GM18517 (cell line): ENCODE data around the gene LANCL2.

ENCODE experiments used
- ATAC-seq: cut with Tn5 transposase; IDR thresholded peaks from one replicate; pipeline ENCODE4 v1.9.1; 2021; ENCODE audit warnings: mild to moderate bottlenecking, moderate library complexity; ENCODE audit not compliant: unreplicated experiment

Gene LANCL2

DNA sequence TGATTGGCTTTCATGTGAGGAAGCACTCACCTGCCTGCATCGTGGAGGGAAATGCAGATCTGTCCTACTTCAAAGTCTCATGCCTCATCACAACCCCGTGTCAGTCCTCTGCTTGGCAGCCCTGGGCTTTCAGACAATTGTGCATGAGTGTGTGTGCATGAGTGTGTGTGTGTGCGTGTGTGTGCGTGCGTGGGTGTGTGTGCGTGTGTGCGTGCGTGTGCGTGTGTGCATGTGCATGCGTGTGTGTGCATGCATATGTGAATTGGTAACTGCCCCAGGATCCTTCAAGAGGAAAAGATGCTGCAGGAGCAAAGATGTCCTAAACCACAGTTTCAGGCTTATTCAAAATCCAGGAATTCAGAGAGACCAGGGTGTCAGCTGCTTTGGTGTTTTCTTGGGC lies 71.3 kb downstream of the LANCL2 start:
- no peak for ATAC-seq

DNA sequence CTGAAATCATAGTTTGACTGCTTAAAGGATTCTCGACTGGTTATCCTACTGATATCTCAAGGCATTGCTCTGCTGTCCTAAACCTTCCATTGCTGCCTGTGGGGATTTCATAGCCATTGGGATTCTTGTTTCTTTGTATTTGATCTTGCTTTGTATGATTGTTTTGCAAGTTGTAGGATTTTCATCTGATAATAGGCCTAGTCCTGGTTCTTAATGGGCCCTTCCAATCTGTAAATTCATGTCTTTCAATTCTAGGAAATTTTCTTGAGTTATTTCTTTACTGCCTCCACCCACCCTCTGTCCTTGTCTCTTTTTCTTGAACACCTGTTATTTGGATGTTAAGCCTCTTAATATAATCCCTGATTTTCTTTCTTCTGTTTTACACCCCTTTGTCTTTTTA lies 72.2 kb downstream of the LANCL2 start:
- ATAC-seq: no peak

DNA sequence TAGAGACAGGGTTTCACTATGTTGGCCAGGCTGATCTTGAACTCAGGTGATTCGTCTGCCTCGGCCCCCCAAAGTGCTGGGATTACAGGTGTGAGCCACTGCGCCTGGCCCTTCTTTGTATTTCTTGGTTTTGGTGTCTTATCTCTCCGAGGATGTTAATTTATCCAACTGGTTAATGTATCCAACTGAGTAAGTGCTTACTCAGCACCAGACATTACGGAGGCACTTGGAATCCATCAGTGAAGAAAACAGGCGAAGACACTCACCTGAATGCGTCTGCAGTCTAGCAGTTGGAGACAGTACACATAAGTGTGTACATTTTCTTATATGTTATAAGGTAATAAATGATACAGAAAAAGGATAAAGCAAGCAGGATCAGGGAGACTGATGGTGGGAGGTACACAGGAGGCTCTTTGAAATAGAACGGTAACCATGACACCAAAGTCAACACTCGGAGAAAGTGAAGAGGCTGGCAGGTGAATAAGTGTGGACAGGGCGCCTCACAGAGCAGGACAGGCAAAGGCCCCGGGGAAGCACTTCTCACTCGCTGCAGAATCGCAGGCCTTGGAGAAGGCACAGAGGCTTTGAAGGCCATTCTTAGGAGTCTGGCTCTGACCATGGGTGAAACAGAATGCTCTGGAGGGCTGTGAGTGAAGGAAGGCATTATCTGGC lies 73.1 kb downstream of the LANCL2 start:
- no peak for ATAC-seq

DNA sequence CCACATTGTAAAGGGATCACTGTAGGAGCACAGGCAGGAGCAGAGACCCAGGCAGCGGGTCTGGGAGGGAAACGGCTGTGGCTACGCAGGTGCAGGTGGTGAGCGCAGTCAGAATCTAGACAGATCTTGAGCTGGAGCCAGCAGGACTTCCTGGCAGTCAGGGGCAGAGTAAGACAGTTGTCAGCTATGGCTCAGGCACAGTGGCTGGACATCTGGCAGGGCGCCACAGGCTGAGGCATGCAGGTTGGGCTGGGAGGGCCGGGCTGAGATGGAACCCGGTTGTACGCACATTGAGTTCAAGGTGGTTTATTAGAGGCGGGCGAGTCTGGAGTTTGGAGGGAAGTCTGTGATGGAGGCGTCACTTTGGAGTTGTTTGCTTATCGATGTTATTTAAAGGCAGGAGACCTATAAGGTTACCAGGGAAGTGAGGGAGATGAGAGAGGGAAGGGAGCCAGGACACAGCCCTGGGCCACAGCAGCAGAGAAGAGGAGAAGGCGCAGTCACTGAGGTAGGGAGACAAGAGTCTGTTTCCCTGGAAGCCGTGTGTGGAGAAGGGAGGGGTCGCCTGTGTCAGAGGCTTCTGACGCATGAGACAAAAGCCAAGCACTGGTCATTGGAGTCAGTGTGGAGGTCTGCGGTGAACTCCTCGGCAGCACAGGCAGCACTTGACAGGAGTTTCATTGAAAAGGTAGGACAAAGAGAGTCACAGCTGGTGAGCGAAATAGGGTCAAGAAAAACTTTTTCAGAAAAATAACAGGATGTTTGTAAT lies 73.8 kb downstream of the LANCL2 start:
- ATAC-seq: no peak

DNA sequence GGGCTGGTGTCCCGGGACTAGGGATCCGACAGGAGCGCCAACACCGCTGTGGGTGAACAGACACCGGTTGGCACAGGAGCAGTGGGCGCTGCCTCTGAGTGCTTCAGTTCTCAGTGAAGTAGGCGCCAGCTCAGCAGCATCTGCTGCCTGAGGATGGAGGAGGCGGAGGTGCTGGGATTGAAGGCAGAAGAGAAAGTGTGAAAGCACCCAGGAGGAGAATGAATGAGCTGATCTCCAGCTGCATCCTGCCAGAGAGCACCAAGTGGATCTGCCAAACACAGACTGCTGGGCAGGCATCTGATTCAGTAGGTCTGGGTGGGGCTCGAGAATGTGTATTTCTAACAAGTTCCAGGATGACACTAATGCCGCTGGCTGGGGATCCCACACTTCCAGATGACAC lies 74.5 kb downstream of the LANCL2 start:
- ATAC-seq: no peak

DNA sequence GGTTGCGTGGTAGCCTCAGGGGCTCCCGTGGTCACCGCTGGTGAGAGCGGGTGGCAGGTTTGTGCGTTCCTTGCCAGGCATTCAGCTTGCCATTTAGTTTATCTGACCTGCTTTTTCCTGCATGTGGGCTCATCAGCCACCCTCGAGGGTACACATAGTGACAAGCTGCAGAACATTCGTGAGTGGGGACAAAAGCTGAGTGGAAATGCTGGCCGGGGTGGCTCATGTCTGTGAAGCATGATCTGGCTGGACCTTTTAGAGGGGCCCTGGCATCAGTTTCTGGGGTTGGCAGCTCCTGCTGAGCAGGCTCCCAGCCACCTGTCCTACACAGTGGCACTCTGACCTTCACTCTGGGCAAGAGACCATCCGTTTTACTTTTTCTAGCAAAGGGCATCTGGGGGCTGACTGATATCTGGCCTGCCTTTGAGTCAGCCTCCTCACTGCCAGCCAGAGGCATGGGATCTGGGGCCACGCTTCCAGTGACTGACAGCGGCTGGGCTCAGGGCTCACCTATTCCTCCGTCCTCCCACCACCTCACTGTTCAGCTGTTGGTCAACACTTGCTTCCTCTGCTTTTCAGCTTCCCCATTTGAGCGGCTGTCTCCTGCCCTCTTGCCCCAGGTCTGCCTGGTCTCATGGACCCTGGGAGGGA lies 75.0 kb downstream of the LANCL2 start:
- no peak for ATAC-seq

DNA sequence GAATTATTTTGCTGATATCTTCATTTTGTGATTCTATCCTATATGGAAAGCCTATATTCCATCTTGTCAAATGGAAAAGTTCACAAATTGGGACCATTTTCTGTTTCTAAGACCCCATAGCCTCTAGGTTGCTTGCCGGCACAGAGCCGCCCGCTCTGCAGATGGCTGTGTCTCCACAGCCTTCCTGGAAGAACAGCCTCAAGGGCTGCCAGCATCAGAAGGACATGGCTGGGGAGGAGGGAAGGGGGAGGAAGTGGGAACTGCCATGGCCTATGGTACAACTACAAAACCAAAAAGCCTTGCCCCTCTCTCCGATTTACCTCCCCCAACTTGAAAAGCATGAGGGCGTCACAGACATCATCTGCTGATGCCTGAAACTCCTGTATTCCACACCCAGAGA lies 75.9 kb downstream of the LANCL2 start:
- no peak for ATAC-seq

DNA sequence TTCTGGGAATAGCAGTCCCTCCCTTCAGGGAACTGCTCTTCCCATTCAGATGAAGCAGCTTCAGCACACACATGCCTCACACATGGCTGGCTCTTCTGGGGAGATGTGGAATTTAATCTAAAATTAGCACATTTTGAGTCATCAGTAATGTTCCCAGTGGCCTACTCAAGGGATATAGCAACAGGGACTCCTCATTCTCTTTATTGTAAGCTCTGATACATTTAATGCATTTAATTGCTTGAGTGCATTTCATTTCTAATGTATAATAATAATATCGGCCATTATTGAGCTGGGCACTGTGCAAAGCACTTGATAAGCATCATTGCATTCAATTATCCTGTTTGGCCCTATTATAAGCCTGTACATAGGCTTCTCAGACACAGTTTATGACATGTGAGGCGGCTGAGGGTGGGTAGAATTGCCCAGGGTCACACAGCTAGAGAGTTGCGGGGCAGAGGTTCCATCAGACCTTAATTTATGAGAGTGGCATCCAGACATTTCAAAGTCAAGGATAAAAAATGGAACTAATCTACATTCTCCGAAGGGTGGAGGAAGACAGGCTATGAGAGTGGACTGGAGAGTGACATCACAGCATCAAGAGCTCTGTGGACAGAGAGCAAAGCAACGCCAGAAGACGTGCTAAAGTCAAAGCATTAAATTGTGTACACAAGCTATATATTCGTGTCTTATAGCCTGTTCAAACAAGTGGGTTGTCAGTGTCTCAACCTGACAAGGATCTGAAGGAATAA lies 76.8 kb downstream of the LANCL2 start:
- ATAC-seq: no peak

DNA sequence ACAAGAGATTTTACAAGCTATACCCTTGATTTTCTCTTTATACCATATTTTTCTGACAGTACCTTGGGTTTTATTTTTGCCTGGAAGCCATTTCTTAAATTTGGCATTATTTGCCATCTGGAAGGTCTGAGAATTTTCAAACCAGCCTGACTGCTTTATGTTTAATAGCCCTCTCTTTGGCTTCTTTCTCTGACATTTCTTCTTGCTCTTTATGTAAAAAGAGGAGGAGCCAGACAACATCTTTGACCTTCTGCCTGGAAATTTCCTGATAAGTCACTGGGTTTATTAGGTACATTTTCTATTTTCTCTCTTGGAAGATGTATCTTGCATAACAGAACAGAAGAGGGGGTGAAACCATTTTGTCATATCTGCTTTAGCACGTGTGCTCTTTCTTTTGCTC lies 79.6 kb downstream of the LANCL2 start:
- ATAC-seq: no peak

DNA sequence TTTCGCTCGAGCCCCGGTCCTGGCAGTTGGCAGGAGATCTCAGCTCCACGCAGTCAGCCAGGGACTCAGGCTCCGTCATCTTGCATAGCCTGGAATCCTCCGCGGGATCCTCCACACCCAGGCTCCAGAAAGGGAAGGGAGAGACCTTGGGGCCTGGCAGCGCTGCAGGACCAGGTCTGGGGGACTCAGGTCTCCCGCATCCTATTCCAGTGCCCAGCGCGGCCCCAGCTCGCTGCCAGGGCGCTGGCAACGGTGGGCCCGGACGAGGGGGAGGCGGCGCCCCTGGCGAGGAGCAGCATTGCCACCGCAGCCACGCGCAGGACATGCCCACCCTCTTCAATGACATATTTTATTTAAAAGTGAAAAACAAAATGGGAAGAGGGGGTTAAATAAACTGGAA lies 83.4 kb downstream of the LANCL2 start:
- no peak for ATAC-seq

DNA sequence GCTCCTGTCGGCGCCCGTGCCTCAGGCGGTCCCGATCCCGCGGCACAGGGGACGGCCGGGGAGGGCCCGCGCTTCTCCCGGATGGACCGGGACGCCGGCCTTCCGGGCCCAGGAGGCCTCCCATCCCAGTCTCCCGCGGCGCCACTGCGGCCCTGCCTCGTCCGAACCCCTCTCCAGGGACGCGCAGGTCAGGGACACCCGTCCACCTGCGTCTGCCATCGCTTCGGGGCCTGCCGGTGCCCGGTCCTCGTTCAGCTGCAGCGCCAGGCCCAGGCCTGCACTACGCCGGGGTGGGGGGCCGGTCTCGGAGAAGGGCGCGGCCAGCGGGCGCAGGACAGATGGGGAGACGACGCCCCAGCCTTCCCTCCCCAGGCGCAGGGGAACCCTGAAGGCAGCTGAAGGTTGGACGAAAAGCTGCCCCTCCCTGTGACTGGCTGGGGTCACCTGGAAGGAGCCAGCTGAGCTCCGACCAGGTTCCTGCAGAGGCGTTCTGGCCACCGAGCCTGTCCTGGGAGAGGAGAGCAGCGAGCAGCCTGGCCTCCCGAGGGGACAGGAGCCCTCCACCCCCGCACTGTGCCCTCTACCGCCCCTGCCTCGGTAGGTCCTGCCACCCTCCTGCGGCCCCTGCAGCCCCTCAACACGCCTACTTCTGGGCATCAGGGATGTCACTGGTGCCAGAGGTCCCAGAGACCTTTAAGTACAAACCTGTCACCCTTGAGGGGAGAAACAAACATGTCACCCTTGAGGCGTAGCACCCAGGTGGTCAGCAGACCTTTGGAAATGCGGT lies 84.3 kb downstream of the LANCL2 start:
- ATAC-seq: no peak

DNA sequence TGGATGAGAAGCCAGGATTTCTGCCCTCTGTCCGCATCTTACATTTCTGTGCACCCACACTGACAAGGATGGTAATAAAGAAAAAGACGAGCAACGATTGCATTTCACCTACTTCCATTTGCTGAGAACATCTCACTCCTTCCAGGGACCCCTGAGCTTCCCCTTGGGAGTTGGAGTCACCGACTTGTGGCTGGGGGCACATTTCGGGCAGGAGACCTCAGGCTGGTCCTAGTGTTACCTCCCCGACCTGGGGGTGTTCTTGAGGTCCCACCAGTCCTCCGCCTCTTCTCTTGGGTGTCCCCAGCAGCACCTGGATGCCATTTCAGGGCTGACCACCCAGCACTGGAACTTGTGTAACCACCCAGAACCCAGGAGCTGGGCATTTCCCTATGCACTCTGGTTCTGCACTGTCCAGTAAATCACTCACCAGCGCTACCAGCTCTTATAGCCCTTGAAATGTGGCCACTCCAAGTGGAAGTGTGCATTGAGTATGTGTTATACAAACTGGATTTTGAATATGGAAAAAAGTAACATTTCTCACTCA lies 84.9 kb downstream of the LANCL2 start:
- no peak for ATAC-seq

DNA sequence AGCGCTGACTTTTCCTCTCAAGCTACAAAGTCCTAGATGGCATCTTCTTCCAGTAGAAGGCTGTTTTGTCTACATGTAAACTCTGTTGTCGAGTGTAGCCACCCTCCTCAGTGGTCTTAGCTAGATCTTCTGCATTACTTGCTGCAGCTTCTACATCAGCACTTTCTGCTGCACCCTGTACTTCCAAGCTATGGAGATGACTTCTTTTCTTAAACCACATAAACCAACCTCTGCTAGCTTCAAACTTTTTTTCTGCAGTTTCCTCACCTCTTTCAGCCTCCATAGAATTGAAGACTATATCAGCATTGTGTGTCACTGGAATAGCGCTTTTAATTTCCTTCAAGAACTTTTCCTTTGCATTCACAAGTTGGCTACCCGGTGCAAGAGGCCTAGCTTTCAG lies 87.8 kb downstream of the LANCL2 start:
- no peak for ATAC-seq

DNA sequence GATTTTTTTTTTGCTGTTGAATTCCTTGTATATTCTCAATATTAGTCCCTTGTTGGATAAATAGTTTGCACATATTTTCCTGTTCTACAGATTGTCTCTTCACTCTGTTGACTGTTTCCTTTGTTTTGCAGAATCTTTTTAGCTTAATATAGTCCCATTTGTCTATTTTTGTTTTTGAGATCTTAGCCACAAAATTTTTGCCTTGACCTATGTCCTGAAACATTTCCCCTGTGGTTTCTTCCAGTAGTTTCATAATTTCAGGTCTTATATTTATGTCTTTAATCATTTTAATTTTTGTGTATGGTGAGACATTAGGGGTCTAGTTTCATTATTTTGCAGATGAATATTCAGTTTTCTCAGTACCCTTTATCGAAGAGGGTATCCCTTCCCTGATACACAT lies 92.7 kb downstream of the LANCL2 start:
- ATAC-seq: no peak

DNA sequence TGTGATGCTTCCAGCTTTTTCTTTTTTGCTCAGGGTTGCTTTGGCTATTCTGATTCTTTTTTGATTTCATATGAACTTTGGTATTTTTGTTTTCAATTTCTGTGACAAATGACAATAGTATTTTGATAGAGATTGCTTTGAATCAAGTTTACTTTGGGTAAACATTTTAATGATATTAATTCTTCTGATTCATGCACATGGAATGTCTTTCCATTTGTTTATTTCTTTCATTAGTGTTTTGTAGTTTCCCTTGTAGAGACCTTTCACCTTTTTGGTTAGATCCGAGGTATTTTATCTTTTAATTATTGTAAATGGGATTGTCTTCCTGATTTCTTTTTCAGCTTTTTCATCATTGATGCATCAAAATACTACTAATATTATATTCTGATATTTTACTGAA lies 93.2 kb downstream of the LANCL2 start:
- ATAC-seq: no peak

DNA sequence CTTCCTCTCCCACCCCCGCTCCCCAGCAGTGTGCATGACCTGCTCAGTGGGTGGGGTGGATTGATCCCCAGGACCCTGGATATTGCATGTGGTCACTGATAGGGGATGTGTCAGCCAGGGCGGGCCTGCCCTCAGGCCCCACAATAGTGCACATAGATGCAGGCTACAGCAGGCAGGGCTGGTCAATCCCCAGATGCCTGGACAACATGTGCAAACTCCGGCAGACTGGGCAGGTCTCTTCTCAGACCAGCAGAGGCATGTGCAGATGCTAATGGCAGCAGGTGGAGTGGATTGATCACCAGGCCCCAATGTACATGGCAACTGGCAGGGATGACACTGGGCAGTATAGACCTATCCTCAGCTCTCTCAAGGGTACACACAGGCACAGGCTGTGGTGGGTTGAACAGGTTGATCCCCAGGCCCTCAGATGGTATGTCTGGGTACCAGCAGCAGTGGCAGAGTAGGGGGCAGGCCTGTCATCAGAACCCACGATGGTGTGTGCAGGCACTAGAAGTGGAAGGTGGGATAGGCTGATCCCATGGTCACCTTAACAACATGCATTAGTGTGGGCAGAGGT lies 98.6 kb downstream of the LANCL2 start:
- ATAC-seq: no peak

DNA sequence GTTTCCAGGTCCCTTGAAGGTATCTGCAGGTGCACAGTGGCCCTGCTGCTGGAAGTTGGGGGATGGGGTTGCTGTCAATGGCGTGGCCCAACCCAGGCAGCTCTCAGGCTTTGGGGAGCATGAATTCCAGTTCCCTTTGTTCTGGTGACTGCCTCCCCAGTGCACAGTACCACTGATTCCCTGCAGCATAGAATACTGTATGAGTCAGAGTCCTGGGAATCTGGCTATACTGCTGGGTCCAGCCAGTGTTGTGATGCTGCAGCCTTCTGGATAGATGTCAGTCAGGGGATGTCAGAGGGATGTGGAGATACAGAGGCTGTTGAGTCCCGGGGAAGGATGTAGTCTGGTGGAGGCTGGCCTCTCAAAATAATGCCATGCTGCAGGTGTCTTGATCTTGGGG lies 99.3 kb downstream of the LANCL2 start:
- ATAC-seq: no peak

DNA sequence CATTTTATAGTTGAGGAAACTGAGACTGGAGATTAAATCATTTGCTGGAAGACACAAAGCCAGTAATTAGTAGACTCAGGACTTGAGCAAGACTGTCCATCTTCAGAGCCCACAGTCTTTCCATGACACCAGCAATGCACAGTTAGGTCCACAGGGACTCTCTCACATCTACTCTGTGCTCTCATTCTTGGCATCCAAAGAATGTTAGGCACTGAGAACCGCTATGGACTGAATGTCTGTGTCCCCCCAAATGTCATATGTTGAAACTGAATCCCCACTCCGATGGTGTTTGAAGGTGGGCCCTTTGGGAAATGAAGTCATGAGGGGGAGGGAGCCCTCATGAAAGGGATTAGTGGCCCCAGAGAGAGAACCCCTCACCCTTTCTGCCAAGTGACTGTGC lies 100.6 kb downstream of the LANCL2 start:
- ATAC-seq: no peak

DNA sequence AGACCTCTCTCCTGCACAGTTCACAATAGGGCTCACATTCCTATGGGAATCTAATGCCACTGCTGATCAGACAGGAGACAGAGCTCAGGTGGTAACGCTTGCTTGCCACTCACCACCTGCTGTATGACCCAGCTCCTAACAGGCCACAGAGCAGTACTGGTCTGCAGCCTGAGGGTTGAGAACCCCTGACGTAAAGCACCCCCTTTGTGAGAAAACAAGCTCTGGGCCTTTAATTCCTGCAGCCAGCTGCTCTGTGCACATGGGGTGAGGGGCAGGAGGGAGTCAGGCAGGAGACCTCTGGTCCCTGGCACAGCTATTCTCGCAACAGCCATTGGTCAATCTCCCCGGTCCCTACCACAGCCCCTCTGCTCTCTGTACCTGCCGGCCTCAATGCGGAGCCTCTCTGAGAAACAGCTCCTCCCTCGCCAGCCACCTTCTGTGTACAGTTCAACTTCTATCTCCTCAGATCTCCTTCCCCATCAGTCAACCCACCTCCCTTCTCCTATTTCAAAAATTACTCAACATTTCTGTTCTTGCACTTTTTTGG lies 102.0 kb downstream of the LANCL2 start:
- ATAC-seq: no peak

DNA sequence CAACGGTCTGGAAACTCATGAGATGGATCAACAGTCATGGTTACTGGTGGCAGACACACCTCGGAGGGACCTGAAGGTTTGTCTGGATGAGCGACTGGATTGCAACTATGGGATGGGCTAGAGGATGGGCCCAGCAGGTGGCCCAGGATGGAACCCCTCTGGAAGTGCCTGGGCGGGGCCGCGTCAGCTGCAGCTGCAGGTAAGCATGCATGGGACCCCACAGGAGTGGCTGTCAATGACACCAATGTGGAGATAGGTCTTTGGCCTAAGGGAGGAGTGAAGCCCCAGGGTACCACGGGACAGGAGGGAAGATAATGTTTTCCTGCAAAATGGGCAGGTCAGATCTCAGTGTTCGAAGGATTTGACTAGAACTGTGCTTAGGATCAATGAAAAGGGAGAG lies 103.4 kb downstream of the LANCL2 start:
- no peak for ATAC-seq
